ENCODE data around the gene STIM2.
A peak's percentile ranks its signal among the peaks of the same experiment; 100 is the strongest.
"Not testable (repeated sequence)": the region's sequence is repeated elsewhere in the genome, so short reads cannot be mapped to it uniquely, and the experiment has no call there.

The STIM2 gene

DNA sequence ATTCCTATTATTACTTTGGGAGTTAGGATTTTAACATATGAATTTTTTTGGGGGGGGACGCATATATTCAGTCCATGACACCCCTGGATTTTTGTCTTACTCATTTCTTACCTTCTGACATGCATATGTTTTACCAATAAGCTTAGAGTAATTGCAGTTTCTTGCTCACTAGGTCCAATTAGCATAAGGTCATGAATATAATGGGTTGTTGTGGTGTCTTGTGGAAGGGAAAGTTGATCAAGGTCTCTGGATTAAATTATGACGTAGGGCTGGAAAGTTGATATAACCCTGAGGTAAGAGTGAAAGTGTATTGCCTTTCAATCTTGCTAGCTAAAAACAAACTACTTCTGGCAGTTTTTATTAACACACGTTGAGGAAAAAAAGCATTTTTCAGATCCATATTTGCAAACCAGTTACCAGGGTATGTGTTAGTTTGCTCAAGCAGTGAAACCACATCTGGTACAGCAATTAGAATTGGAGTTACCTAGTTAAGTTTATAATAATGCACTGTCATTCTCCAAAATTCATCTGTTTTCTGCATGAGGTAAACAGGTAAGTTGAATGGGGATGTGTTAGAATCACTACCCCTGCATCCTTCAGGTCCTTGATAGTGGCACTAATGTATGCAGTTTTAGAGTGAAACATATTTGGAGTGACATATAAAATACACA is 32.0 kb downstream of the STIM2 start:
- no peaks in the 10 kb centered on the region for H3K27me3 Mint-ChIP-seq (ENCODE audit: low read depth)
- H3K9me3 Mint-ChIP-seq = peaks cover 12% of the 10 kb centered on the region
- no peaks in the 10 kb centered on the region for H3K4me1 Mint-ChIP-seq
- H3K27ac Mint-ChIP-seq = no peak overlapping the region
- no peak overlapping the region for H3K4me3 Mint-ChIP-seq
- H3K36me3 Mint-ChIP-seq (ENCODE audit: low read depth) = peaks cover 21% of the 10 kb centered on the region
- TF ChIP-seq, protein P1, sequence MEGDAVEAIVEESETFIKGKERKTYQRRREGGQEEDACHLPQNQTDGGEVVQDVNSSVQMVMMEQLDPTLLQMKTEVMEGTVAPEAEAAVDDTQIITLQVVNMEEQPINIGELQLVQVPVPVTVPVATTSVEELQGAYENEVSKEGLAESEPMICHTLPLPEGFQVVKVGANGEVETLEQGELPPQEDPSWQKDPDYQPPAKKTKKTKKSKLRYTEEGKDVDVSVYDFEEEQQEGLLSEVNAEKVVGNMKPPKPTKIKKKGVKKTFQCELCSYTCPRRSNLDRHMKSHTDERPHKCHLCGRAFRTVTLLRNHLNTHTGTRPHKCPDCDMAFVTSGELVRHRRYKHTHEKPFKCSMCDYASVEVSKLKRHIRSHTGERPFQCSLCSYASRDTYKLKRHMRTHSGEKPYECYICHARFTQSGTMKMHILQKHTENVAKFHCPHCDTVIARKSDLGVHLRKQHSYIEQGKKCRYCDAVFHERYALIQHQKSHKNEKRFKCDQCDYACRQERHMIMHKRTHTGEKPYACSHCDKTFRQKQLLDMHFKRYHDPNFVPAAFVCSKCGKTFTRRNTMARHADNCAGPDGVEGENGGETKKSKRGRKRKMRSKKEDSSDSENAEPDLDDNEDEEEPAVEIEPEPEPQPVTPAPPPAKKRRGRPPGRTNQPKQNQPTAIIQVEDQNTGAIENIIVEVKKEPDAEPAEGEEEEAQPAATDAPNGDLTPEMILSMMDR (IDR thresholded peaks at IDR 0.05; ENCODE audit: unreplicated experiment in 3 of 3) = no peak

DNA sequence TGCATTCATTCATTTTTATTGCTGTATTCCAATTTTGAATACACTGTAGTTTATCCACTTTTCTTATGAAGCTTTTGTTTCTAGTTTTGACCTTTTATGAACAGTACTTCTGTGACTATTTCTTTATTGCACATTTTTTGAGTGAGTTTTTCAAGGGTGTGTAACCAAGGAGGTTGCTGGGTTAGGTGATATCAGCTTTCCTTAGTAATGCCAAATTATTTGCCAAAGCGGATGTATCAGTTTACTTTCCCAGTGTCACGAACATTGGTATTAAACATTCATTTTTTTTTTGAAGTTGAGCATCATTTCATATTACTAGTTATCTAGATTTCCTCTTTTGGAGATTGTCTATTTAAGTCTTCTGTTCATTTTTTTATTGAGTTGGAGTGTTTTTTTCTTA is 32.9 kb downstream of the STIM2 start:
- no peaks in the 10 kb centered on the region for H3K27me3 Mint-ChIP-seq (ENCODE audit: low read depth)
- H3K9me3 Mint-ChIP-seq = peaks cover 12% of the 10 kb centered on the region
- H3K4me1 Mint-ChIP-seq = no peaks in the 10 kb centered on the region
- H3K36me3 Mint-ChIP-seq (ENCODE audit: low read depth) = peaks cover 21% of the 10 kb centered on the region
- H3K4me3 Mint-ChIP-seq = no peak overlapping the region
- TF ChIP-seq, protein P1 (IDR thresholded peaks at IDR 0.05; ENCODE audit: unreplicated experiment in 3 of 3) = no peak
- H3K27ac Mint-ChIP-seq = no peak overlapping the region

DNA sequence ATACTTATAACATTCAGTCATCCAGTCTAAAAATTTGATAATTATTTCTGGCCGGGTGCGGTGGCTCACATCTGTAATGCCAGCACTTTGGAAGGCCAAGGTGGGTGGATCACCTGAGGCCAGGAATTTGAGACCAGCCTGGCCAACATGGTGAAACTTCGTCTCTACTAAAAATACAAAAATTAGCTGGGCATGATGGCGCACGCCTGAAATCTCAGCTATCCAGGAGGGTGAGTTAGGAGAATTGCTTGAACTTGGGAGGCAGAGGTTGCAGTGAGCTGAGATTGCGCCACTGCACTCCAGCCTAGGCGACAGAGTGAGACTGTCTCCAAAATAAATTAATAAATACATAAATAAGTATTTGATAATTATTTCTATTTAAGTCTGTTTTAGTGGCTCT is 34.2 kb downstream of the STIM2 start:
- H3K27ac Mint-ChIP-seq; H3K4me1 Mint-ChIP-seq; H3K27me3 Mint-ChIP-seq (ENCODE audit: low read depth); H3K9me3 Mint-ChIP-seq; H3K4me3 Mint-ChIP-seq: not testable (repeated sequence)
- peaks cover 14% of the 10 kb centered on the region for H3K36me3 Mint-ChIP-seq (ENCODE audit: low read depth)

DNA sequence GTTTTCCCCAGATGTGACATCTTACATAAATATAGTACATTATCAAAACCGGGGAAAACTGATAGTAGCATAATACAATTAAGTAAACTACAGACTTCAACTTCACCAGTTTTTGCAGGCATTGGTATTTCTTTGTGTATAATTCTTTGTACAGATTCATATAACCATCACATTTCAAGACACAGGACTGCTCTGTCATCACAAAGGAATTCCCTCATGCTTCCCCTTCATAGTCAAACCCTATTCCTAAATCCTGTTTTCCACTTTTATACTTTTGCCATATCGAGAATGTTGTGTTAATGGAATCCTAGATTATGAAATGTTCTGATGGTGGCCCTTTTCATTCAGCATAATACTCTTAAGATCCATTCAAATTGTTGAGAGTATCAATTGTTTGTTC is 36.0 kb downstream of the STIM2 start:
- TF ChIP-seq, protein P1 (IDR thresholded peaks at IDR 0.05; ENCODE audit: unreplicated experiment in 3 of 3) = no peak
- H3K27me3 Mint-ChIP-seq (ENCODE audit: low read depth) = no peaks in the 10 kb centered on the region
- no peak overlapping the region for H3K27ac Mint-ChIP-seq
- peaks cover 8% of the 10 kb centered on the region for H3K36me3 Mint-ChIP-seq (ENCODE audit: low read depth)
- H3K4me3 Mint-ChIP-seq = no peak overlapping the region
- peaks cover 3% of the 10 kb centered on the region for H3K9me3 Mint-ChIP-seq
- H3K4me1 Mint-ChIP-seq = no peaks in the 10 kb centered on the region

DNA sequence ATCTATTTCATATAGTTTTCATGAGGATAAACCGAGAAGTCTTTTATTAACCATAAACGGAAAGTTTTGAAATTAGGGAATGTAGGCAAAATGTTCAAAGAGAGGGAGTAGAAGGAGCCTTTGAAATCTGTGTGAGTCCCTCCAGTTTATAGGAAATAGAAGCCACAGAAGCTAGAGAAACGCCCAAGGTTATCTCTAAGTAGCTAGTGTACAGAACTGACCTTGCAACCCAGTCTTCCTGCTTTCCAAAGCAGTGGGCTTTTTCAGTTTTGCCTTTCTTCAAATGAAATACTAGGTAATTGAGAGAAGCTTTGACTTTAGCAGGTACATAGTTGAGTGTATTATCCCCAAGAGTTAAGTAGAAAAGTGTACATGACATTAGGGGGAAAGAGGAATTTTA is 39.4 kb downstream of the STIM2 start:
- no peak overlapping the region for H3K27ac Mint-ChIP-seq
- no peaks in the 10 kb centered on the region for H3K9me3 Mint-ChIP-seq
- H3K4me1 Mint-ChIP-seq = peaks cover 15% of the 10 kb centered on the region
- TF ChIP-seq, protein P1 (IDR thresholded peaks at IDR 0.05; ENCODE audit: unreplicated experiment in 3 of 3) = no peak
- H3K27me3 Mint-ChIP-seq (ENCODE audit: low read depth) = no peaks in the 10 kb centered on the region
- no peaks in the 10 kb centered on the region for H3K36me3 Mint-ChIP-seq (ENCODE audit: low read depth)
- H3K4me3 Mint-ChIP-seq = no peak overlapping the region

DNA sequence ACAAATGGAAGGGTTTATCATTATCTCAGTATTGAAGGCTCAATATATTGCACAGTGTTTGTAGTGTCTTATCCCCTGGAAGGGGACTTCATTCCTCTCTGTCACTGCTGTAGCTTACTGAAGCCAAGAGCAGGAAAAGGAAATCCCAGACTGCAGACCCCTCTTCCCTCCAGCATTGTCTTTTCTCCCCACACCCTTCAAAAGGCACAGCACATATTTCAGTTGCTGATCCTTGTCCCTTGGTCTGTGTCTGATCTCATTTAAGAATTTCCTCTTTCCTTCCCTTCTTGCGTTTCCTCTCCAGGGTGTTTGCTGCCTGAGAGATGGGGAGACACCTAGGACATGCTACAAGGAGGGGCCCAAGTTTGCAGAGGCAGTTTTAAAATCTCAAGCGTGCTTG is 40.1 kb downstream of the STIM2 start:
- peaks cover 19% of the 10 kb centered on the region for H3K4me1 Mint-ChIP-seq
- peak overlapping the region in 1 of 3 experiments; percentile 71 for H3K27ac Mint-ChIP-seq
- no peaks in the 10 kb centered on the region for H3K9me3 Mint-ChIP-seq
- no peak overlapping the region for H3K4me3 Mint-ChIP-seq
- TF ChIP-seq, protein P1 (IDR thresholded peaks at IDR 0.05; ENCODE audit: unreplicated experiment in 3 of 3) = no peak
- no peaks in the 10 kb centered on the region for H3K36me3 Mint-ChIP-seq (ENCODE audit: low read depth)
- no peaks in the 10 kb centered on the region for H3K27me3 Mint-ChIP-seq (ENCODE audit: low read depth)
